HUES48 (cell line): ENCODE results near the gene ERVFRD-1.

Experiments used
- H3K27ac ChIP-seq: one replicate; pipeline ENCODE4 v1.7.0; 2013; ENCODE audit warnings: low read depth, low read length, inconsistent platforms
- H3K27me3 ChIP-seq: 2 replicates; pipeline ENCODE4 v1.6.1; 2013; ENCODE audit warnings: mild to moderate bottlenecking, low read length; ENCODE audit not compliant: control insufficient read depth, insufficient read depth
- H3K36me3 ChIP-seq: 2 replicates; pipeline ENCODE4 v1.6.1; 2013; ENCODE audit warnings: low read length; ENCODE audit not compliant: control insufficient read depth, insufficient read depth
- H3K4me1 ChIP-seq: 2 replicates; pipeline ENCODE4 v1.6.1; 2013; ENCODE audit warnings: mild to moderate bottlenecking, low read length; ENCODE audit not compliant: control insufficient read depth, insufficient read depth
- H3K4me3 ChIP-seq: 2 replicates; pipeline ENCODE4 v1.5.1; 2013; ENCODE audit warnings: mild to moderate bottlenecking, low read depth, low read length
- H3K9ac ChIP-seq: 2 replicates; pipeline ENCODE4 v1.6.1; 2013; ENCODE audit warnings: mild to moderate bottlenecking, low read depth, low read length, moderate library complexity
- H3K9me3 ChIP-seq: 2 replicates; pipeline ENCODE4 v1.6.1; 2013; ENCODE audit warnings: low read length; ENCODE audit not compliant: control insufficient read depth, insufficient read depth

ERVFRD-1 gene

DNA sequence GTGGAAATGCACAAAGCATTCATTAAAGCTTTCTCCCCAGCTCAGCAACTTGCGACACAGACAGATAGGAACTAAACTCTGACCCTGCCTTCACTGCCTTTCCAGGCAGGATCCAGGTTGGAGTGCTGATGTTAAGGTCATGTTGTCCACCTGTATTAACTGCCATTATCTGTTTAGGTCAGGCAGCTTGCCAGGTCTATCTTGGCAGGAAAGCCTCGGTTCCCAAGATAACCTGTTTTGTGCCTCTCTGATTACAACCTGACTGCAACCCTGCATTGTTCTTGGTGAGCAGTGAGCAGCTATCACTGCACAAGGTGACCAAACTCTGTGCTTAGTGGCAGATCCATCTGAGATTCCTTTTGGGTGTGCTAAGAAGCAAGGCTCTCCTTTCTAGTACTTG lies 44.2 kb downstream of the ERVFRD-1 start:
- no peak overlapping the region for H3K27ac ChIP-seq
- H3K36me3 ChIP-seq: no peaks in the 10 kb centered on the region

GRCh38 chr6:11066505-11067347 lies 44.8 kb downstream of the ERVFRD-1 start:
- H3K4me3 ChIP-seq: no peak overlapping the region
- no peaks in the 10 kb centered on the region for H3K9me3 ChIP-seq
- no peak overlapping the region for H3K9ac ChIP-seq
- peak overlapping the region; percentile 20 for H3K27ac ChIP-seq
- no peaks in the 10 kb centered on the region for H3K36me3 ChIP-seq
- H3K27me3 ChIP-seq: no peaks in the 10 kb centered on the region
- no peaks in the 10 kb centered on the region for H3K4me1 ChIP-seq

More for the DNA sequence above, 44.2 kb downstream of the ERVFRD-1 start:
- Histone ChIP-seq H3K9ac (no peak overlapping the region), H3K9me3 (no peaks in the 10 kb centered on the region), H3K4me3 (no peak overlapping the region), H3K27me3 (no peaks in the 10 kb centered on the region), H3K4me1 (no peaks in the 10 kb centered on the region)

GRCh38 chr6:11065436-11066202 lies 45.9 kb downstream of the ERVFRD-1 start:
- H3K4me3 ChIP-seq: no peak overlapping the region
- no peaks in the 10 kb centered on the region for H3K27me3 ChIP-seq
- H3K4me1 ChIP-seq: no peaks in the 10 kb centered on the region
- H3K27ac ChIP-seq: no peak overlapping the region
- no peaks in the 10 kb centered on the region for H3K9me3 ChIP-seq
- H3K9ac ChIP-seq: no peak overlapping the region
- H3K36me3 ChIP-seq: no peaks in the 10 kb centered on the region

- H3K9ac ChIP-seq: no peak overlapping the region
These were observed 46.7 kb downstream of the ERVFRD-1 start for GRCh38 chr6:11064836-11065235.

GRCh38 chr6:11062715-11063114 lies 48.8 kb downstream of the ERVFRD-1 start:
- Histone ChIP-seq H3K4me3 (no peak overlapping the region), H3K9me3 (no peaks in the 10 kb centered on the region)

More at GRCh38 chr6:11064836-11065235, 46.7 kb downstream of the ERVFRD-1 start:
- no peak overlapping the region for H3K4me3 ChIP-seq
- no peaks in the 10 kb centered on the region for H3K4me1 ChIP-seq
- no peaks in the 10 kb centered on the region for H3K9me3 ChIP-seq
- H3K27me3 ChIP-seq: no peaks in the 10 kb centered on the region
- no peak overlapping the region for H3K27ac ChIP-seq
- no peaks in the 10 kb centered on the region for H3K36me3 ChIP-seq

GRCh38 chr6:11062083-11062482 lies 49.4 kb downstream of the ERVFRD-1 start:
- H3K9ac ChIP-seq: no peak overlapping the region
- H3K9me3 ChIP-seq: no peaks in the 10 kb centered on the region
- no peaks in the 10 kb centered on the region for H3K36me3 ChIP-seq
- H3K4me3 ChIP-seq: no peak overlapping the region
- H3K27ac ChIP-seq: no peak overlapping the region
- H3K27me3 ChIP-seq: no peaks in the 10 kb centered on the region
- no peaks in the 10 kb centered on the region for H3K4me1 ChIP-seq

More at GRCh38 chr6:11062715-11063114, 48.8 kb downstream of the ERVFRD-1 start:
- Histone ChIP-seq H3K27me3 (no peaks in the 10 kb centered on the region), H3K9ac (no peak overlapping the region), H3K27ac (no peak overlapping the region), H3K4me1 (no peaks in the 10 kb centered on the region), H3K36me3 (no peaks in the 10 kb centered on the region)

DNA sequence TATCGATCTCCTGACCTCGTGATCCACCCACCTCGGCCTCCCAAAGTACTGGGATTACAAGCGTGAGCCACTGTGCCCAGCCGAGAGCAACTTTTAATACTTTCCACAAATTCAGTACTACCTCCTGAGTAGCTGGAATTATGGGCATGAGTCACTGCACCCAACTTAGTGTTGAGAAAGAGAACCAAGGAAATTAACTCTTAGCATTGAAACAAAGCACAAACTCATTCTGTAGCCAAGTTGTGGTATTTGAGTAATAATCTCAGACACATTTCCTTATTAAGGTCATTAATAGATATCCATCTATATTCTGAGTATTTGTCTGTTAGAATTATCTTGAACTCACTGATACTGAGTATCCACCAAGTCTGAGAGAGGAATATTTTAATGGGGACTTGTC lies 53.1 kb downstream of the ERVFRD-1 start:
- Histone ChIP-seq H3K4me3 (no peak overlapping the region), H3K27ac (no peak overlapping the region), H3K36me3 (no peaks in the 10 kb centered on the region), H3K9ac (no peak overlapping the region), H3K4me1 (no peaks in the 10 kb centered on the region), H3K9me3 (no peaks in the 10 kb centered on the region), H3K27me3 (no peaks in the 10 kb centered on the region)

GRCh38 chr6:11056871-11057270 lies 54.7 kb downstream of the ERVFRD-1 start:
- H3K27ac ChIP-seq: no peak overlapping the region
- no peaks in the 10 kb centered on the region for H3K36me3 ChIP-seq
- no peaks in the 10 kb centered on the region for H3K27me3 ChIP-seq
- H3K4me3 ChIP-seq: no peak overlapping the region
- H3K9me3 ChIP-seq: no peaks in the 10 kb centered on the region
- no peaks in the 10 kb centered on the region for H3K4me1 ChIP-seq
- no peak overlapping the region for H3K9ac ChIP-seq

DNA sequence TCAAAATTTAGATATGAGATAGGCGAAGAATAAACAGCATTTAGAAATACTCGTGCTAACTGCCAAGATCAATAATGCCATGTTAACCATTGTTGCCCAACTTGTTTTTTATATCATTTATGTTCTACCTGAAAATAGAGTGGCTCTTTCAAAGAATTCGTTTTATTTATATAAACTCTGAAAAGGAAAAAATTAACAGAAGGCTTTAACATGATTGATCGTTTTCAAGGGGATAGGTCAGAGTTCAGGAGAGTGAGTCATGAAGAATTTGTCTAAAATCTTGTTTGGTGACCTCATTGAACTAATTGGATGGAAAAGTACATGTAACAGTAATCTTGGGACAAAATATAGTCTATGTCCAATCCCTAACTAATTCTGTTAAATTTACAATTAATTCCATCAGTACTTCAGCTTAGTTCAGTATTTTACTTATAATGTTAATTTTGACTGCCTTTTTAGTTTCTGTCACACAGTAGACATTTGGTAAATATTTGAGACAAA lies 56.3 kb downstream of the ERVFRD-1 start:
- Histone ChIP-seq H3K9ac (no peak overlapping the region), H3K4me1 (no peaks in the 10 kb centered on the region), H3K36me3 (no peaks in the 10 kb centered on the region), H3K27ac (no peak overlapping the region), H3K4me3 (no peak overlapping the region), H3K9me3 (no peaks in the 10 kb centered on the region), H3K27me3 (no peaks in the 10 kb centered on the region)

DNA sequence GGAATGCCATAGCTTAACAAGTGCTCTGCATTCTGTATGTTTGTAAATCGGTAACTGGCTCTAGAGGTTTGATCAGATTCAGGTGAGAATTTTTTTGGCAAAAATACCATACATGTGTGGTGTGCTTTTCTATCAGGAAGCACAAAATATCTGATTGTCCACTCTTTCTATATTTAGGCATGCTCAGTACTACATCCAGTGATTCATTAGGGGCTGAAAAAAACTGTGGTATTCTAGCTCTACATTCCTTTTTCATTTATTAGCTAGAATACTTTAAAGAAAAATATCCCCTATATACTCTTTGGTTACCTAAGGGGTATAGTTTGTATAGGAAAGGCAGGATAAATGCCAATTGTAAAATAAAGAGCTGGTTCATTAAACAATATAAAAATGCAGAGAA lies 56.8 kb downstream of the ERVFRD-1 start:
- no peaks in the 10 kb centered on the region for H3K9me3 ChIP-seq

DNA sequence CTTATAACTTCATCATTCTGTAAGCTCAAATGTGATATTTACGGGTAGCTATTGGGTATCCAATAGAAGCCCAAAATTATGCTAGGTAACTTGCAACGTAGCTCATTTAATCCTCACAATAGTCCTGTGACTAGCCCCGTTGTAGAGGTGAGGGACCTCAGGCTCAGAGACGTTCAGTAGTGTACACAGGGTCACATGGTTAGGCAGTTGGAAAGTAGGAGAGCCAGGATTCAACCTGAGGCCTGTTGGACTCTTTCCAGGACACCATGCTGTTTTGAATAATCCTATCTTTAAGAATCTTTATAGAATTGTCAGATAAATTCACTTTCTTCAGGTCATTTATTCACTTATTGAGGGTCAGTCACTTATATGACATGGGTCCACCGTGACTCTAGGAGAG lies 58.2 kb downstream of the ERVFRD-1 start:
- H3K4me1 ChIP-seq: no peaks in the 10 kb centered on the region
- H3K27me3 ChIP-seq: no peaks in the 10 kb centered on the region
- no peak overlapping the region for H3K9ac ChIP-seq
- no peaks in the 10 kb centered on the region for H3K36me3 ChIP-seq
- H3K4me3 ChIP-seq: no peak overlapping the region
- no peaks in the 10 kb centered on the region for H3K9me3 ChIP-seq
- no peak overlapping the region for H3K27ac ChIP-seq

More for the DNA sequence above, 56.8 kb downstream of the ERVFRD-1 start:
- no peak overlapping the region for H3K27ac ChIP-seq
- no peak overlapping the region for H3K9ac ChIP-seq
- H3K27me3 ChIP-seq: no peaks in the 10 kb centered on the region
- no peaks in the 10 kb centered on the region for H3K36me3 ChIP-seq
- H3K4me1 ChIP-seq: no peaks in the 10 kb centered on the region
- H3K4me3 ChIP-seq: no peak overlapping the region
